Hematopoietic multipotent progenitor cell treated with erythropoietin and hydrocortisone succinate and interleukin-3 and kit ligand, for 6 days (in vitro differentiated cells): Measurements from ENCODE around the gene CREBZF.
"Not testable (repeated sequence)": the region's sequence is repeated elsewhere in the genome, so short reads cannot be mapped to it uniquely, and the experiment has no call there.

Experiments used
- DNase-seq: peaks from one replicate; pipeline ENCODE4 v3.0.0-alpha.2; 2015

Gene CREBZF

DNA sequence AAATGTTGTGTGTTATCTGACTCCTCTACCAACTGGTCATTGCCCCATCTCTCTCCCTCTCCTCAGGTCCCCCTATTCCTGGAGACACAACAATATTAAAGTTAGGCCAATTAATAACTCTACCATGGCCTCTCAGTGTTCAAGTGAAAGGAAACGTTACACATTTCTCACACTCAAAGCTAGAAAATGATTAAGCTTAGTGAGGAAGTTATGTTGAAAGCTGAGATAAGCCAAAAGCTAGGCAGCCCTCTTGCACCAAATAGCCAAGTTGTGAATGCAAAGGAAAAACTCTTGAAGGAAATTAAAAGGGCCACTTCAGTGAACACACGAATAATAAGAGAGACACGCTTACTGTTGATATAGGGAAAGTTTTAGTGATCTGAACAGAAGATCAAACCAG, 44.7 kb downstream of the CREBZF start:
- no peak for DNase-seq

DNA sequence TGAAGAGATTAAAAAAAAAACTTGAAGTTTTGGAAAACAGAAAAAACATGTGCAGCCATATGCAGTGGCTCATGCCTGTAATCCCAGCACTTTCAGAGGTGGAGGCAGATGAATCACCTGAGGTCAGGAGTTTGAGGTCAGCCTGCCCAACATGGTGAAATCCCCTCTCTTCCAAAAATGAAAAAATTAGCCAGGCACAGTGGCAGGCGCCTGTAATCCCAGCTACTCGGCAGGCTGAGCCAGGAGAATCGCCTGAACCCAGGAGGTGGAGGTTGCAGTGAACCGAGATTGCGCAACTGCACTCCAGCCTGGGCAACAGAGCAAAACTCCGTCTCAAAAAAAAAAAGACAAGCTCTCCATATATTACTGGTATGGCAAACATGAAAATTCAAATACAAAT, 45.4 kb downstream of the CREBZF start:
- DNase-seq: no peak

DNA sequence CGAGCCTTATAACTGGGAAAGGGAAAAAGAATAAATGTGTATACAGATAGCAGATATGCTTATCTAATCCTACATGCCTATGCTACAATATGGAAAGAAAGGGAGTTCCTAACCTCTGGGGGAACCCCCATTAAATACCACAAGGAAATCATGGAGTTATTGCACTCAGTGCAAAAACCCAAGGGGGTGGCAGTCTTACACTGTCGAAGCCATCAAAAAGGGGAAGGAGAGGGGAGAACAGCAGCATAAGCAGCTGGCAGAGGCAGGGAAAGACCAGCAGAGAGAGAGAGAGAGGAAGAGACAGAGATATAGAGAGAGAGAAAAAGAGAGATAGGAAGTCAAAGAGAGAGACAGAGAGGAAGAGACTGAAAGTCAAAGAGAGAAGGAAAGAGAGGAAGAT, 53.3 kb downstream of the CREBZF start:
- DNase-seq: not testable (repeated sequence)
